Mononuclear cell (primary cell): ENCODE measurements around the gene STAC3. TPM values are rescaled to one million over a fixed set of nuclear protein-coding genes. Genes with fewer than 3 reads are reported as not detected.

ENCODE experiments used
- total RNA-seq: library from RNA; depleted of rRNA; stranded (reverse); fragments of >200 nt; gene quantifications from one replicate; pipeline ENCODE4 v1.2.3, GENCODE V29; 2012

STAC3 gene
- total RNA-seq, 1 donor, result 3.1 TPM

Other genes with a start within 250 kb of the STAC3 start
- gene ZBTB39, start 244.6 kb downstream of the STAC3 start, total RNA-seq, result 12.8 TPM
- gene TAC3, start 234.7 kb downstream of the STAC3 start, total RNA-seq, result not detected
- 0.31 TPM for gene MYO1A, start 201.1 kb downstream of the STAC3 start, total RNA-seq
- 6.6 TPM for gene NEMP1, start 172.4 kb downstream of the STAC3 start, total RNA-seq
- 16.3 TPM for gene NAB2, start 162.1 kb downstream of the STAC3 start, total RNA-seq
- 68.1 TPM for gene STAT6, start 139.8 kb downstream of the STAC3 start, total RNA-seq
- gene LRP1, start 122.7 kb downstream of the STAC3 start, total RNA-seq, result 56.0 TPM
- not detected for gene LRP1-AS, start 103.6 kb downstream of the STAC3 start, total RNA-seq
- not detected for gene NXPH4, start 34.4 kb downstream of the STAC3 start, total RNA-seq
- 50.6 TPM for gene SHMT2, start 21.5 kb downstream of the STAC3 start, total RNA-seq
- gene R3HDM2, start 179.9 kb upstream of the STAC3 start, total RNA-seq, result 31.3 TPM
- gene INHBC, start 183.6 kb upstream of the STAC3 start, total RNA-seq, result 0.10 TPM
- gene INHBE, start 204.1 kb upstream of the STAC3 start, total RNA-seq, result not detected
- gene GLI1, start 208.6 kb upstream of the STAC3 start, total RNA-seq, result 0.10 TPM
- 77.6 TPM for gene ARHGAP9, start 228.7 kb upstream of the STAC3 start, total RNA-seq
- gene MARS1, start 236.9 kb upstream of the STAC3 start, total RNA-seq, result 90.3 TPM